ENCODE measurements around the gene AOX1. TPM values are rescaled to one million over a fixed set of nuclear protein-coding genes. Genes with fewer than 3 reads are reported as not detected.
"Not testable (repeated sequence)": the region's sequence is repeated elsewhere in the genome, so short reads cannot be mapped to it uniquely, and the experiment has no call there.

AOX1 gene
- total RNA-seq, 1 donor from 2014 or later: not detected

GRCh38 chr2:200608341-200609027 lies 22.7 kb downstream of the AOX1 start:
- no peak overlapping the region for H3K4me3 Mint-ChIP-seq (ENCODE audit: low read depth)
- no peak overlapping the region for H3K27ac Mint-ChIP-seq
- no peak for DNase-seq (ENCODE audit: low spot score)
- intact Hi-C loops (cut with micrococcal nuclease): no loop called here
- H3K36me3 Mint-ChIP-seq (ENCODE audit: low read depth): no peaks in the 10 kb centered on the region
- no peaks in the 10 kb centered on the region for H3K4me1 Mint-ChIP-seq (ENCODE audit: low read depth)
- H3K9me3 Mint-ChIP-seq: no peaks in the 10 kb centered on the region
- peaks cover 15% of the 10 kb centered on the region for H3K27me3 Mint-ChIP-seq (ENCODE audit: low read depth)

- no peaks in the 10 kb centered on the region for H3K36me3 Mint-ChIP-seq (ENCODE audit: low read depth)
- no peak for DNase-seq (ENCODE audit: low spot score)
- peaks cover 15% of the 10 kb centered on the region for H3K27me3 Mint-ChIP-seq (ENCODE audit: low read depth)
- no peaks in the 10 kb centered on the region for H3K4me1 Mint-ChIP-seq (ENCODE audit: low read depth)
- H3K4me3 Mint-ChIP-seq (ENCODE audit: low read depth): no peak overlapping the region
- no peak overlapping the region for H3K27ac Mint-ChIP-seq
- intact Hi-C loops (cut with micrococcal nuclease): no loop called here
- no peaks in the 10 kb centered on the region for H3K9me3 Mint-ChIP-seq
Observed at GRCh38 chr2:200609028-200609614, 23.3 kb downstream of the AOX1 start.

DNA sequence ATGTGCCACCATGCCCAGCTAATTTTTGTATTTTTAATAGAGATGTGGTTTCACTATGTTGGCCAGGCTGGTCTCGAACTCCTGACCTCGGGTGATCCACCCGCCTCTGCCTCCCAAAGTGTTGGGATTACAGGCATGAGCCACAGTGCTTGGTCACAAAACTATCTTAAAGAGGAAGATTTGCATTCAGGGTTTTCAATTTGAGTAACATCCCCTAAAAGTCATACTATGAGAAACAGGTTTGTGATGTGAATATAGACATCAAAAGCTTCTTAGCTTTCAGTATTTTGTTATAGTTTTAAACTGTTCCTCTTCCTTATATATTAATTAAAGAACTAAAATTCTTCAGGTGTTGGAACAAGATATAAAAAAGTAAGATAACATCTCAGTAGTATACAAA lies 24.4 kb downstream of the AOX1 start:
- H3K4me3 Mint-ChIP-seq (ENCODE audit: low read depth); H3K27ac Mint-ChIP-seq; H3K4me1 Mint-ChIP-seq (ENCODE audit: low read depth); H3K36me3 Mint-ChIP-seq (ENCODE audit: low read depth); intact Hi-C loops (cut with micrococcal nuclease); DNase-seq (ENCODE audit: low spot score); H3K9me3 Mint-ChIP-seq: not testable (repeated sequence)
- peaks cover 15% of the 10 kb centered on the region for H3K27me3 Mint-ChIP-seq (ENCODE audit: low read depth)

GRCh38 chr2:200613692-200614091 lies 27.9 kb downstream of the AOX1 start:
- intact Hi-C loops (cut with micrococcal nuclease): no loop called here
- H3K4me1 Mint-ChIP-seq (ENCODE audit: low read depth): peaks cover 14% of the 10 kb centered on the region
- H3K4me3 Mint-ChIP-seq (ENCODE audit: low read depth): no peak overlapping the region
- peaks cover 8% of the 10 kb centered on the region for H3K27me3 Mint-ChIP-seq (ENCODE audit: low read depth)
- no peak for DNase-seq (ENCODE audit: low spot score)
- no peaks in the 10 kb centered on the region for H3K9me3 Mint-ChIP-seq
- H3K27ac Mint-ChIP-seq: no peak overlapping the region
- no peaks in the 10 kb centered on the region for H3K36me3 Mint-ChIP-seq (ENCODE audit: low read depth)

GRCh38 chr2:200614249-200614648 lies 28.4 kb downstream of the AOX1 start:
- DNase-seq (ENCODE audit: low spot score): no peak
- Mint-ChIP-seq H3K27me3 (ENCODE audit: low read depth) (peaks cover 8% of the 10 kb centered on the region), H3K4me1 (ENCODE audit: low read depth) (peaks cover 14% of the 10 kb centered on the region), H3K9me3 (no peaks in the 10 kb centered on the region), H3K36me3 (ENCODE audit: low read depth) (no peaks in the 10 kb centered on the region), H3K4me3 (ENCODE audit: low read depth) (no peak overlapping the region), H3K27ac (no peak overlapping the region)
- intact Hi-C loops (cut with micrococcal nuclease): no loop called here

- DNase-seq (ENCODE audit: low spot score): no peak
- H3K4me3 Mint-ChIP-seq (ENCODE audit: low read depth): no peak overlapping the region
- no peaks in the 10 kb centered on the region for H3K9me3 Mint-ChIP-seq
- intact Hi-C loops (cut with micrococcal nuclease): no loop called here
- peaks cover 15% of the 10 kb centered on the region for H3K4me1 Mint-ChIP-seq (ENCODE audit: low read depth)
- no peak overlapping the region for H3K27ac Mint-ChIP-seq
- H3K27me3 Mint-ChIP-seq (ENCODE audit: low read depth): peaks cover 2% of the 10 kb centered on the region
- H3K36me3 Mint-ChIP-seq (ENCODE audit: low read depth): no peaks in the 10 kb centered on the region
Observed at GRCh38 chr2:200615247-200615646, 29.4 kb downstream of the AOX1 start.

DNA sequence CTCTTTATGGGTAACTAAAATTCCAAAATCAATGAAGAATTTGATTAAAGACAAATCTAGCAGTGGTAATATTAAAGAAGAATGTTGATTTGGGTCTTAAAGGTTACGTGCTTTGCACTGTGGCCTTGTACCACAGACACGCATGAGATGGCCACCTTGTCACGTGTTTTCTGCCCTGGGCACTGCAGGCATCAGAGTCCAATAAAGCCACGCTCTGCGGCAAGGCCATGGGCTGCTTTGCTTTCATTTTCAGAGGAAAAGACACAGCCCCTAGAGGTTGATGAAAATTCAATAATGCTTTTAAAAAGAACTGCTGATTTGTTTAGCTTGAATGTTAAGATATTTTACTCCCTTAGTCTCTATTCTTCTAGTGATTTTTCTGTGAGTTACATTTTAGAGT lies 30.4 kb downstream of the AOX1 start:
- H3K4me3 Mint-ChIP-seq (ENCODE audit: low read depth): no peak overlapping the region
- no peaks in the 10 kb centered on the region for H3K36me3 Mint-ChIP-seq (ENCODE audit: low read depth)
- DNase-seq (ENCODE audit: low spot score): no peak
- H3K27ac Mint-ChIP-seq: no peak overlapping the region
- intact Hi-C loops (cut with micrococcal nuclease): no loop called here
- peaks cover 2% of the 10 kb centered on the region for H3K27me3 Mint-ChIP-seq (ENCODE audit: low read depth)
- H3K4me1 Mint-ChIP-seq (ENCODE audit: low read depth): peaks cover 15% of the 10 kb centered on the region
- no peaks in the 10 kb centered on the region for H3K9me3 Mint-ChIP-seq

- H3K36me3 Mint-ChIP-seq (ENCODE audit: low read depth): no peaks in the 10 kb centered on the region
- no peaks in the 10 kb centered on the region for H3K9me3 Mint-ChIP-seq
- H3K27me3 Mint-ChIP-seq (ENCODE audit: low read depth): peaks cover 2% of the 10 kb centered on the region
- intact Hi-C loops (cut with micrococcal nuclease): no loop called here
- no peak for DNase-seq (ENCODE audit: low spot score)
- no peak overlapping the region for H3K27ac Mint-ChIP-seq
- peaks cover 15% of the 10 kb centered on the region for H3K4me1 Mint-ChIP-seq (ENCODE audit: low read depth)
- no peak overlapping the region for H3K4me3 Mint-ChIP-seq (ENCODE audit: low read depth)
Observed at GRCh38 chr2:200616656-200617055, 30.8 kb downstream of the AOX1 start.

DNA sequence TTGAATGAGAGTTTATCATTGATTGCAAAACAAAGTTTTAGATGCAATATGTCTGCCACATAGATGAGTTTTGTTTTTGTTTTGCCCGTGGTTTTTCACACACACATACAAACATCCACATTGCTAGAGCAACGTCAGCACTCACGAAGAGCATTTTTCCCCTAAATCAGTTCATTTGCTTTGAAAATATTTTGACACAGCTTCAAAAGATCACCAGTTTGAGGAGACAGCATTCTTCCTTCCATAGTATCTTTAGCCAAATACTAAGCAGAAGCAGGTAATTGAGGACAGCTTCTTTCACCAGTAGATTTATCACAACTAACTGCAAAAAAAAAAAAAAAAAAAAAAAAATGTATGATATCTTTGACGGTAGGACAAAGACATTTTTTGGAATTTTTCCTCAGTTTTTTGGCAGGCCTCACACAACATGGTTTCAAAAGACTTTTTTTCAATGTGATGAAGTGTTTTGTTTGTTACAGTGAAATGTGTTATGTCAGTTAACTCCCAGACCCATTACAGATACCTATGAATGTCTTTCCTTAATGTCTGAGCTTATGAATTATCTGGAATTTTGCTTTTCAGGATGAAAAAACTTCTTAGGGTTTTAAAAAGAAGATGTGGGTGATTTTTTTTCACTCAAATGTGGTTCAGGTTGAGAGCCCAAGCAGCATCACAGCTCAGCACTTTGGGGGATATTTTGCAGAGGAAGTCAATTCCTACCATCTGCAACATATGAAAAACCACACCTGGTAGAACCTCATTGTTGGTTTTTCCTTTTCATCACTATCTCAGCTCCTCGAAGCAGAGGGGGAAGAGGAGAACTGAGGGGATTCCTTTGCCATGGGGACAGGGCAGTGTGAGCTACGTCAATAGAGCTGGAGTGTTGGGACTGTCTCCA lies 31.6 kb downstream of the AOX1 start:
- Mint-ChIP-seq H3K27me3 (ENCODE audit: low read depth) (peaks cover 4% of the 10 kb centered on the region), H3K4me1 (ENCODE audit: low read depth) (peaks cover 15% of the 10 kb centered on the region), H3K9me3 (no peaks in the 10 kb centered on the region), H3K4me3 (ENCODE audit: low read depth) (no peak overlapping the region), H3K27ac (no peak overlapping the region), H3K36me3 (ENCODE audit: low read depth) (no peaks in the 10 kb centered on the region)
- DNase-seq (ENCODE audit: low spot score): no peak
- intact Hi-C loops (cut with micrococcal nuclease): no loop called here

- Mint-ChIP-seq H3K9me3 (no peaks in the 10 kb centered on the region), H3K4me1 (ENCODE audit: low read depth) (peaks cover 17% of the 10 kb centered on the region), H3K27me3 (ENCODE audit: low read depth) (peaks cover 4% of the 10 kb centered on the region), H3K27ac (no peak overlapping the region), H3K36me3 (ENCODE audit: low read depth) (no peaks in the 10 kb centered on the region), H3K4me3 (ENCODE audit: low read depth) (no peak overlapping the region)
- intact Hi-C loops (cut with micrococcal nuclease): no loop called here
- DNase-seq (ENCODE audit: low spot score): no peak
Observed at GRCh38 chr2:200618054-200618419, 32.2 kb downstream of the AOX1 start.

DNA sequence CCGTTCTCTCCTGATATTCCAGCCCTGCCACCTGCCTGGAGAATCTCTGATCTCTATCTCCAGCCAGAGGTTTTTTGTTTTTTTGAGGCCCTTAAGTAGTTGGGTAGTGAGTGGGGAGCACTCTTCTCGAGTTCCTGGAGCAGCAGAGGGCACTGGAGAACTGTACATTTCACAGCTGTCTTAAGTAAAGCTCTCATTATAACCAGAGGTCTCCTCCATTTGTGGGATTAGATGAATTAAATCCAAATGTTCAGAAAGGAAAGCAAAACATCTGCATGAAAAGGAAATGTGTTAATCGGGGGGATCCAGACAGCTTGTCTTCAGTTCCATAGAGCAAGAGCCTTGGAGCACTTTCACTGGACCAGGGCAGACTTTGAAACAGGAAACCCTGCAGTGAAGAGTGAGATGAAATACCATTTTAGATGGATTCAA lies 32.8 kb downstream of the AOX1 start:
- H3K4me3 Mint-ChIP-seq (ENCODE audit: low read depth): no peak overlapping the region
- intact Hi-C loops (cut with micrococcal nuclease): no loop called here
- peaks cover 17% of the 10 kb centered on the region for H3K4me1 Mint-ChIP-seq (ENCODE audit: low read depth)
- no peaks in the 10 kb centered on the region for H3K36me3 Mint-ChIP-seq (ENCODE audit: low read depth)
- peaks cover 4% of the 10 kb centered on the region for H3K27me3 Mint-ChIP-seq (ENCODE audit: low read depth)
- DNase-seq (ENCODE audit: low spot score): no peak
- peak overlapping the region; percentile 6 for H3K27ac Mint-ChIP-seq
- H3K9me3 Mint-ChIP-seq: no peaks in the 10 kb centered on the region

DNA sequence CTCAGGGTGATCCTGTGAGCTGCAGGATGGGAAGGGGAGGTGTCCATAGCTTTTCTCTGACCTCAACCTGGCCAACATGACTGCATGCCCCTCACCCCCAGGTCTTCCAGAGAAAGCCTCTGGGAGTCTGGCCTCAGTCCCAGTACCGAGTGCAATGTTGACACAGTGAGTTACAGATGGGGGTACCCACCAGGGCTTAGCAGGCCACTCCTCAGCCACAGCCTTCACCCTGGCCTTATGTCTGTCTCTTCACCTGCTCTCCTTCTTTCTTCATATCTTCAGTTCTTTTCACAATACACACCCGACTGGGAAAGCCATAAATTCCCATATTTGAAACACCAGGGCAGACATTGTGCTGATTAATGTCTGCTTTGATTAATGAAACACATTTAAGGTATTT lies 33.5 kb downstream of the AOX1 start:
- Mint-ChIP-seq H3K4me1 (ENCODE audit: low read depth) (peaks cover 17% of the 10 kb centered on the region), H3K27me3 (ENCODE audit: low read depth) (peaks cover 4% of the 10 kb centered on the region), H3K4me3 (ENCODE audit: low read depth) (no peak overlapping the region), H3K9me3 (no peaks in the 10 kb centered on the region), H3K27ac (no peak overlapping the region), H3K36me3 (ENCODE audit: low read depth) (no peaks in the 10 kb centered on the region)
- intact Hi-C loops (cut with micrococcal nuclease): no loop called here
- DNase-seq (ENCODE audit: low spot score): no peak

All from activated T-helper 2 cell treated with anti-CD3 and anti-CD28 coated beads, Interferon-gamma antibody, Interleukin-2, Interleukin-4, amounts not matched to agents 10 μg/mL and 5 μg/mL and 100 μg/mL, durations not matched to agents 14 hours and 24 hours and 36 hours (primary cell).